Epithelial cell of proximal tubule (primary cell): Measurements from ENCODE around the gene CREB3. TPM values are rescaled to one million over a fixed set of nuclear protein-coding genes. Genes with fewer than 3 reads are reported as not detected.
A peak's percentile ranks its signal among the peaks of the same experiment; 100 is the strongest.

ENCODE experiments used
- DNase-seq: peaks from one replicate; pipeline ENCODE4 v3.0.0-alpha.2; 2011; ENCODE audit warnings: low read depth
- H3K4me3 ChIP-seq: 2 replicates; pipeline ENCODE4 v1.5.1; 2011; ENCODE audit warnings: low read depth, mild to moderate bottlenecking, low read length
- CTCF ChIP-seq: conservative IDR thresholded peaks from 2 replicates; pipeline ENCODE4 v1.5.1; 2012; ENCODE audit warnings: low read depth, mild to moderate bottlenecking, low read length
- total RNA-seq: library from RNA; depleted of rRNA; stranded (reverse); fragments of >200 nt; gene quantifications from 2 replicates; pipeline ENCODE4 v1.2.3, GENCODE V29; 2015

Gene CREB3
- total RNA-seq, 1 donor from 2014 or later = 66.4 TPM

- no peak for TF ChIP-seq CTCF
- DNase-seq = no peak
- H3K4me3 ChIP-seq = no peak overlapping the region
Observed at GRCh38 chr9:35741740-35742139, 9.3 kb downstream of the CREB3 start.

DNA sequence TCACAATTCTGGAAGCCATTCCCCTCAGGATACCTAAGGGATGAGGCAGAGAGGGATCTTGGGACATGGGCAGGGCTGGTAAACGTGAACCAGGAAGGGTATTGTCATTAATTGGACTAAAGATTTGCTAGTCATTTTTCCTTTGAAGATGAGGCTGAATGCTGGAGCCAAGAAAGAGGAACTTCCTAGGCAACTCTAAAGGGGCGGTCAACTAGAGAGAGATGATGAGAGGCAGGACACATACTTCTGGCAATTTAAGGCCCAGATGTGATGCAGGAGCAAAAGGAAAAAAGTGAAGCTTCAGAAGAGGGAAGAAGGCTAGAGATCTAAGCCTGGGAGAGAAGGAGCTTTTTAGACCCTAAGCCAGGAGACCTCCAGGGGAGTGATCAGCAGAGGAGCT is 11.0 kb downstream of the CREB3 start:
- no peak for TF ChIP-seq CTCF
- DNase-seq = no peak
- H3K4me3 ChIP-seq = no peak overlapping the region

DNA sequence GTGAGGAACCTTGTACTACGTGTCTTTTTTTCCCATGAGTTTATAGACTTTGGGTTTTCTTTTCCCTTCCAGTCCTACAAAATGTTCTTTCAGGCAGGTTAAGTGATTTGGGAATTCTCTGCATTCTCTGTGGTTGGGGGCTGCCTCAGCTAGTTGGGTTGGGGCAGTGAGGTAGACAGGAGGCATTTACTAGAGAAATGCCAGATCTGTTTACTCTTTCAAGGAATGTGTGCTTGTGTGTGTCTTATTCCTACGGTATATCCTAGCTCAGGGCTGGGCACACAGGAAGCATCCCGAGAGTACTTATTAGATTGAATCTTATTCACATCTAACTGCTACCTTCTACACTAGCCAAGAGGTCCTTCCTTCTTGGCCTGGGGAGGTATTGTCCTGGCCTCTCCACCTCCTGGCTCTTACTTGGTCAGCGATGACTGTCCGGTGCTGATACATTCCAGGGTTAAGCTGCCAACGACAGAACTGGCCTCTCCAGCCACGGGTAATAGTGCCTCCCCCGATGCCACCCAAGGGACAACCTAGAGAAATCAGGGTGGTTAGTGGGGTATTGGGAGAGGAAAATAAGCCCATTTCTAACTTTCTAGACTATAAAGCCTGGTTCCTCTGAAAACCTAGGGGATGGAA is 11.5 kb downstream of the CREB3 start:
- no peak for TF ChIP-seq CTCF
- DNase-seq = no peak
- no peak overlapping the region for H3K4me3 ChIP-seq

- peak overlapping the region; percentile 75 for H3K4me3 ChIP-seq
- no peak for TF ChIP-seq CTCF
- DNase-seq = no peak
Observed at GRCh38 chr9:35745569-35745968, 13.1 kb downstream of the CREB3 start.

GRCh38 chr9:35746583-35746982 is 14.1 kb downstream of the CREB3 start:
- no peak for DNase-seq
- H3K4me3 ChIP-seq = peak overlapping the region; percentile 75
- TF ChIP-seq CTCF = no peak

GRCh38 chr9:35748242-35748857 is 15.9 kb downstream of the CREB3 start:
- TF ChIP-seq CTCF = no peak
- H3K4me3 ChIP-seq = peak overlapping the region; percentile 75

More at GRCh38 chr9:35748242-35748857, 15.9 kb downstream of the CREB3 start:
- DNase-seq = no peak
